ENCODE results near the gene MAN1B1.

The MAN1B1 gene

GRCh38 chr9:137096785-137097546, 10.2 kb downstream of the MAN1B1 start:
- TF ChIP-seq CTCF (IDR thresholded peaks at IDR 0.05) = no peak
- H3K4me3 ChIP-seq = no peak overlapping the region
- H3K27ac ChIP-seq = no peak overlapping the region
- no peak for DNase-seq (ENCODE audit: low spot score)

- H3K4me3 ChIP-seq = no peak overlapping the region
- H3K27ac ChIP-seq = no peak overlapping the region
- TF ChIP-seq CTCF (IDR thresholded peaks at IDR 0.05) = no peak
- no peak for DNase-seq (ENCODE audit: low spot score)
Observed at GRCh38 chr9:137097761-137098462, 11.1 kb downstream of the MAN1B1 start.

- Histone ChIP-seq H3K4me3 (no peak overlapping the region), H3K27ac (no peak overlapping the region)
- no peak for DNase-seq (ENCODE audit: low spot score)
- no peak for TF ChIP-seq CTCF (IDR thresholded peaks at IDR 0.05)
Observed at GRCh38 chr9:137099231-137099630, 12.4 kb downstream of the MAN1B1 start.

GRCh38 chr9:137103206-137103999, 16.6 kb downstream of the MAN1B1 start:
- TF ChIP-seq CTCF (IDR thresholded peaks at IDR 0.05) = no peak
- peak; percentile 54 for DNase-seq (ENCODE audit: low spot score)
- Histone ChIP-seq H3K4me3 (no peak overlapping the region), H3K27ac (no peak overlapping the region)

- Histone ChIP-seq H3K4me3 (no peak overlapping the region), H3K27ac (no peak overlapping the region)
- no peak for DNase-seq (ENCODE audit: low spot score)
- no peak for TF ChIP-seq CTCF (IDR thresholded peaks at IDR 0.05)
Observed at GRCh38 chr9:137105814-137106661, 19.3 kb downstream of the MAN1B1 start.

- DNase-seq (ENCODE audit: low spot score) = no peak
- H3K4me3 ChIP-seq = no peak overlapping the region
- TF ChIP-seq CTCF (IDR thresholded peaks at IDR 0.05) = no peak
- no peak overlapping the region for H3K27ac ChIP-seq
Observed at GRCh38 chr9:137106662-137107250, 20.0 kb downstream of the MAN1B1 start.
